Dermis microvascular lymphatic vessel endothelial cell (primary cell): ENCODE data around the gene RGS2. TPM values are rescaled to one million over a fixed set of nuclear protein-coding genes. Genes with fewer than 3 reads are reported as not detected.

Experiments used
- DNase-seq, 2 donors: peaks; one replicate each; pipeline versions ENCODE4 v3.0.0 to v3.0.0-alpha.2; 2010; ENCODE audit warnings: low read depth in 2 of 2
- total RNA-seq: library from RNA; depleted of rRNA; stranded (reverse); fragments of >200 nt; gene quantifications from 2 replicates; pipeline ENCODE4 v1.2.1, GENCODE V29; 2014

The RGS2 gene
- total RNA-seq, 1 donor from 2014 or later: 2.3 TPM

DNA sequence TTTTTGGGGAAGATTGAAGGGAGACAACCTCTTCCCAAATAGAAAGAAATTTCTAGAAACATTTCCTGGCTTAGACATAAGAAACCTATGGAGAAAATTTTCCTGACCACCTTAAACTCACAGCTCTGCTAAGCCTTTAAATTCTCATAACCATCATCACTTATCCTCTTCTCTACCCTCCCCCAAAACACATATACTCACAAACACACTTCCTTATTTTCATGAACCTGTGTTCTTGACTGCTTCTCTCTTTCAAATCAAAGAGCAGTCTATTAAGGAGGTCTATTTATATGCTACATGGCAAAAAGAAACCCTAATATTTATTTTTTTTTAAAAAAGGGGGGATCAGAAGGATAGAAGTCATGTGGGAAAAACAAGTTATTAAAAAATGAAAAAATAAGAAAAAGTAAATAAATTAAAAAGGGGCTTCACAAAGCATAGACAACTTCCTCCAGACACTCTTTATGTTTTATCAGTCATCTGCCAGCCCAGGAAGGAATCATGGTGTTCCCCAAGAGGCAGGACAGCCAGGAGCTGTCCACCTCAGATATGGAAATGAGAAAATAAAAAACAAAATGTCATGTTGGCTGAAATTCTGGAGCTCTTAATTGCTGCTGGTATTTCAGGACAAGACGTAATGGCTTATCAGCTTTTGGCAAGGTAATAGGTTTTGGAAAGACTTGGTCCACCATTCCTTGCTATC, 12.8 kb upstream of the RGS2 start:
- DNase-seq: no peak

DNA sequence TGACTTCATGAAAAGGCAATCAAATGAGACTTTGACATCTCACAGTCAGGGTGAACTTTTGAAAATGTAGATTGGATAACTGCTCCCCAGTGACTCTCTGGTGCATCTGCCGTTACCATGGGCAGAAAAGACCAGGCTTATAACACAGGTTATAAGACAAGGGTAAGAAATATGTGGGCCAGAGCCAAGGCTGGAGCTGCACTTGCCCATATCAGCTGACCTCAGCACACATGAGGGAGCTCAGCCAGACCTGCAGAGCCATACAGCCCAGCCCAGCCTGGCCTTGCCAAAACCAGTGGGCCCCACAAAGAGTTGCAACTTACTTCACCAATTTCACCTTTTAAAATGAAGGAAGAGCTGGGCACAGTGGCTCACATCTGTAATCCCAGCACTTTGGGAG, 11.7 kb upstream of the RGS2 start:
- no peak for DNase-seq

DNA sequence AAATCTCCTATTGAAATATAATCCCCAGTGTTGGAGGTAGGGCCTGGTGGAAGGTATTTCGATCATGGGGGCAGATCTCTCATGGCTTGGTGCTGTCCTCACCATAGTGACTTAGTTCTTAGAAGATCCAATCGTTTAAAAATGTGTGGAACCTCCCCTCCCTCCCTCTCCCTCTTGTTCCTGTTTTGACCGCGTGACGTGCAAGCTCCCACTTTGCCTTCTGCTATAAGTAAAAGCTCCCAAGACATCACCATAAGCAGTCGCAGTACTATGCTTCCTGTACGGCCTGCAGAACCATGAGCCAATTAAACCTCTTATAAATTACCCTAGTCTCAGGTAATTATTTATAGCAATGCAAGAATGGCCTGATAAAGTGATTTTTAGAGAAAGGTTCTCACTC, 10.9 kb upstream of the RGS2 start:
- DNase-seq: no peak

DNA sequence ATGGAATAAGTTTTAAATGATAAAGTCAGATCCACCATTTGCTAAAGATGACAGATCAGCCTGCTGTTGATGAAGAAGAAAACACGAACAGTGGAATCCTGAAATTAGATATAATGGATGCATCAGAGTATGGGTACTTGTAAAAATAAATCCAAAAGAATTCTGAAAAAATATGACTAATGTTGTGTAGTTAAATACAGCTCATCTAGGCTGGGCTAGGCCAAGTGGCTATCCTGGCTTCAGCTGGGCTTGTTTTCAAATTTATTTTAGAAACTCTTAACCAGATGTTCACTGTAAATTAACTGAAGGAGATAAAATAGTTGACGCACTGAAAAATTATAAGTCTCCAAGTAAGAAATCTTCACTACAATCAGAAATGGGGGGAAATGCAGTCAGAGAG, 7.4 kb upstream of the RGS2 start:
- no peak for DNase-seq

DNA sequence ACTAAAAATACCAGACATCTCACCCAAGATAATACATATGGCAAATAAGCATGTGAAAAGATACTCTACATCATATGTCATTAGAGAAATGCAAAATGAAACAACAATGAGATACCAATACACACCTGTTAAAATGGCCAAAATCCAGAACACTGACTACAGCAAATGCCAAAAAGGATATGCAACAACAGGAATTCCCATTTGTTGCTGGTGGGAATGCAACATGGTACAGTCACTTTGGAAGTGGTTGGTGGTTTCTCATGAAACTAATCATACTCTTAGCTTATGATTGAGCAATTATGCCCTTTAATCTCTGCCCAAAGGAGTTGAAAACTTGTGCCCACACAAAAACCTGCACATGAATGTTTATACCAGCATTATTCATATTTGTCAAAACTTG, 6.4 kb upstream of the RGS2 start:
- DNase-seq: no peak

DNA sequence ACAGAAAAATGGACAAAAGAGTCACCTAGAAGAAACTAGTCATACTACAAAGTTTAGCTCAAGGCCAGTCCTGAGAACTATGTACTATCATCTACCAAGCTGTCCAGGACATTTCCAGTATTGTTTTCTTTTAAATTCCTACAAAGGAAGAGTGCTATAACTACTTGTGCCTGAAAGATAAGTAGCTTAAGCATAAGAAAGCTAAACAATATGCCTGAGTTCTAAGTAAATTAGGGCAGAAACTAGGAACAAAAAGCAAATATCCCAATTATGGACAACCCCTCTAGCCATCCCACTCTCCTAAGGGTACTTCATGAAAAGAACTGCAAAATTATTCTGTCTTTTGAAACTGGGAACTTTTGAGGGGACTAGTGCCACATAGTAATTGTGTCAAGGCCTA, 5.3 kb upstream of the RGS2 start:
- DNase-seq: no peak

DNA sequence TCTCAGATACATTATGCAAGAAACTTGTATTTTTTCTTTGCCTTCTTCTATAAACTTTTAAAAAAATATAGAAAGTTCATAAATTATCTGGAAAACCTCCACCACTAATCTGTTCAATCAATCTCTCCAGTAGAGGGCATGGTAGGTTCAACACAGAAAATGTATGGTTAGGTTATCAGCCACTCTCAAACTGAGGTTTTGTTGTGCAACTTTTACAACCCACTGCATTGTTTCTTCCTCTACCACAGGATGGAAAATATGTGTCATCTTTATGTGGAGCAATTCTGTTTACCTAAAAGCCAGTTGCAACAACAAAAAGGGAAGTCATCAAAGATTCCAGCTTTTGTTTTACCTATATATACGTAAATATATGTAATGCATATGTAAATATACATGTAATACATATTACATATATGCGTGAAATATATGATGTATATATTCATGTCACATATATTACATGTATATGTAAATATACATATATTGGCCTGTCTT, 3.0 kb upstream of the RGS2 start:
- peak; percentile 86 to 94 for DNase-seq

DNA sequence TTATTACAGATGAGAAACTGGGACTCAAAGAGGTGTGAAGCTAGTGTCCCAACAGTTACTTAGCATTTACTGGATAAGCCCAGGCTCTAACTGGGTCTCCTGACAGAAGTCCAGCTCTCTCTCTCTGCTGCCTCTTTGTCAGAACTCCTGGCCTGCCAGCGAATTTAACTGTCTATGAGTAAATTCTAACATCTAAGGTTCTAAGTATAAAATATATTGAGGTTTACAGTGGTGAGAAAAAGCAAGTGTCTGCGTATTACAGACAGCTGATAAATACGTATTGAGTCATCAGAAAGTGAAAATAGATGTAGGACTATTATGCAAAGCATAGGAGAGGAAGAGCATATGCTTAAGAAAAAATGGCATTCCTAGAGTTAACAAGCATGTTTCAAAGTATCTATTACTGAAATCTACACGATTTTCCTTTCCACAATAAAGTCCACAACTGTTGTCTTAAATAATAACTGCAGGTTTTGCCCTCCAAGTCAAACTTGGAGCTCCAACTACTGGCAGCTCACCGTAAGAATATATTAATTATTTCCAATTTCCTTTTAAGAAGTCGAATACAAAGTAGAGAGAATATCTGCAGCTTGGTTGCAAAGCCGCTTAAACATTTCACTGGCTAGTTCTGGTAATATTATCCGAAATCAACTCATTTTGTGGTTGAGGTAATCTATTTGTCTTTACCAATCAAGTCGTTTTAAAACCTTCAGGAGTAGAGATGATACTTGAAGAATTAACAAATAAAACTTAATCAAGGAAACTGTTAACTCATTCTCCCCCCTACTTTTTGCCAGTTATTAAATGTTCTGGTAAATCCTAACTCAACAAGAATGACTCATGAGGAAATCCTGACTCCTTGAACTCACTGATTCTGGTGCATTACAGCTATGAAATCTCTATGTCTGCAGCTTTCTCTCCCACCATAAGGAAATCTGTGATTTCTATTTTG, 1.4 kb upstream of the RGS2 start:
- DNase-seq: peak in 1 of 2 donors; percentile 88

DNA sequence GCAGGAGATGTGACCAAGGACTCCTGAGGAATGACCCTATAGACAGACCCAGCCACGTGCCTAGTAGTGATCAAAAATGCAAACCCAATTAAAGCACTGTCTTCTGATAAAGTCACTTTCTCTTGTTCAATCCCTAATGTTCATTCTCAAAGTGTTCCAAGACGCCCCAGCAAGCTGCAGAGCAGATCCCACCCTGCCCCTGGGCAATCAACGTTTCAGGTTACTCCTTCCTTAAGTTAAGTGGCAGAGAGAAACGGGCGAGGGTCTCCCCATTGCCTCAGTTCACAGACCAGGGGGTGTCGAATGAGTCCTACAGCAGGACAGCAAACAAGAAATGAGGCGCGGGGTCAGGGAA, 699 bp upstream of the RGS2 start:
- DNase-seq: no peak

DNA sequence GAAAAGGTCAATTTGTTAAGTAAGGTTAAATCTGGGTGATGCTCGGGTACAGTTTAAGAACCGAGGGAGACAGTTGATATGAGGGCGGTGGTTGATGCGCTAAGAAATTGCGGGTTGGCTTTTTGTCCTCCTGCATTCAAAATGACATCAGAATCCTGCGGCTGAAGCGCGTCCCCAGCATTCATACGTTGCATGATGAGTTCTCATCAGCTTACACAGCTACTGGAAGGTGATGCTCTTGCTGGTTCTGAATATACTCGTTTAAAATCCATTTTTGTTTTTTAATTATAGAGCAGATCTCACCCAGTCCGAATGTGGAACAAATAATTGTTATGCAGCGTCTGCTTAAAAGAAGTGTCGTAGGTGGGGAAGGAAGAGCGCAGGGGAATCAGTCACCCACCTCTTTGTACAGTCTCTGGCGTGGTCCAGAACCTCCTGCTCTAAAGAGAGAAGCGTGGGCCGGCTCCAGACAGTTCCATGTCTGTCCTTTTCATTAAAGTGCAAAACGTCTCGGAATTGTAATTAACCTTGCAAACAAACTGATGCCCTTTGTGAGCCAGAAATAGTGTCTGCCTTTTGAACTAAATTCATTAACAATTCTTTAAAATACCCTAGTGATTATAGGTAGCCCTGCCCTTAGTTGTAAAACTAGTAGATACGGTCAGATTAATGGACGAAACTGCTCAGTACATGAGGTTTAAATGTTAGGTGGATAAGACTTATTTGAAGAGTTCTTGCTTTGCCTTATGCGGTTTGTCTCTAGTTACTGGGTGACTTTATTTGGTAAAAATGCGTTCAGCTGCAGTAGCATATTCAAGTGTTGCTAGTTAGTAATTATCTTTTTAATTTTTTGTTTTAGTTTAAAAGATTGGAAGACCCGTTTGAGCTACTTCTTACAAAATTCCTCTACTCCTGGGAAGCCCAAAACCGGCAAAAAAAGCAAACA, 741 bp downstream of the RGS2 start:
- peak; percentile 35 to 65 for DNase-seq

DNA sequence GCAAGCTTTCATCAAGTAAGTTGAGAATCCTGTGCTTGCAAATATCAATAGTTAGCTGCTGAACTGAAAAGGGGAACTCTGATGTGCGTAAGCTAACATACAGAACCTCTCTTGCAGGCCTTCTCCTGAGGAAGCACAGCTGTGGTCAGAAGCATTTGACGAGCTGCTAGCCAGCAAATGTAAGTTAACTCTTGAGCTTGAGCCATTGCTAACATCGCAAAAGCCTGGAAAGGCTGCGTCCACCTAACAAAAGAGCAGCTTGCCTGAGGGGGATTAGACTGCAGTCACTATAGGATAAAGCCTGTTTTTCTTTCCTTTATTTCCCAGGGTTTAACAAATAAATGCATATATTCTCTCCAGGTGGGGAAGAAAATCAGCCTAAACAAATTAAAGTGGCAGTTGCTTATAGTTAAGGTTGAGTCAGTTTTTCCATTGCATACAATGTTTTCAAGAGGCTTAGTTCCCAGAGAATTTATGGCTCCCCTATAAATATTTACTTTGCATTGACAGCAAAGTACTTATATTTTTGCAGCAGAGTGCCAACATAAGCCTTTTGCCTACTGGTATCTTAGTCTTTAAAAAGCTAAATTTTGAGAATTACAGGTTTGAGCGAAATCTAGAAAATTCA, 1.5 kb downstream of the RGS2 start:
- DNase-seq: peak in 1 of 2 donors; percentile 17

DNA sequence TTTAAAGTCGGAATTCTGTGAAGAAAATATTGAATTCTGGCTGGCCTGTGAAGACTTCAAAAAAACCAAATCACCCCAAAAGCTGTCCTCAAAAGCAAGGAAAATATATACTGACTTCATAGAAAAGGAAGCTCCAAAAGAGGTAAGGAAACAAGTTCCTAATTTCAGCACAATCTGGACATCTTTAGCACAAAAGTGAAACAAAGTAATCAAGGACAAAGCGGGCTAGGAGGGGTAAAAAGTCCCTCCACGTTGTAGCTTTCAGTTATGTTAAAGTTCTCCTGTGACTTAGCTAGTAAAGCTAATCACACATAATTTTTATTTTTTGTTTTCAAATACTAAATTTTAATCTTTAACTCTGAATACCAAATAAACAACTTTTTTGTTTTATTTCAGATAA, 2.2 kb downstream of the RGS2 start:
- DNase-seq: no peak

DNA sequence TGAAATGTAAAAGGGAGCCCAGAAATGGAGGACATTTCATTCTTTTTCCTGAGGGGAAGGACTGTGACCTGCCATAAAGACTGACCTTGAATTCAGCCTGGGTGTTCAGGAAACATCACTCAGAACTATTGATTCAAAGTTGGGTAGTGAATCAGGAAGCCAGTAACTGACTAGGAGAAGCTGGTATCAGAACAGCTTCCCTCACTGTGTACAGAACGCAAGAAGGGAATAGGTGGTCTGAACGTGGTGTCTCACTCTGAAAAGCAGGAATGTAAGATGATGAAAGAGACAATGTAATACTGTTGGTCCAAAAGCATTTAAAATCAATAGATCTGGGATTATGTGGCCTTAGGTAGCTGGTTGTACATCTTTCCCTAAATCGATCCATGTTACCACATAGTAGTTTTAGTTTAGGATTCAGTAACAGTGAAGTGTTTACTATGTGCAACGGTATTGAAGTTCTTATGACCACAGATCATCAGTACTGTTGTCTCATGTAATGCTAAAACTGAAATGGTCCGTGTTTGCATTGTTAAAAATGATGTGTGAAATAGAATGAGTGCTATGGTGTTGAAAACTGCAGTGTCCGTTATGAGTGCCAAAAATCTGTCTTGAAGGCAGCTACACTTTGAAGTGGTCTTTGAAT, 2.9 kb downstream of the RGS2 start:
- DNase-seq: peak in 1 of 2 donors; percentile 17

DNA sequence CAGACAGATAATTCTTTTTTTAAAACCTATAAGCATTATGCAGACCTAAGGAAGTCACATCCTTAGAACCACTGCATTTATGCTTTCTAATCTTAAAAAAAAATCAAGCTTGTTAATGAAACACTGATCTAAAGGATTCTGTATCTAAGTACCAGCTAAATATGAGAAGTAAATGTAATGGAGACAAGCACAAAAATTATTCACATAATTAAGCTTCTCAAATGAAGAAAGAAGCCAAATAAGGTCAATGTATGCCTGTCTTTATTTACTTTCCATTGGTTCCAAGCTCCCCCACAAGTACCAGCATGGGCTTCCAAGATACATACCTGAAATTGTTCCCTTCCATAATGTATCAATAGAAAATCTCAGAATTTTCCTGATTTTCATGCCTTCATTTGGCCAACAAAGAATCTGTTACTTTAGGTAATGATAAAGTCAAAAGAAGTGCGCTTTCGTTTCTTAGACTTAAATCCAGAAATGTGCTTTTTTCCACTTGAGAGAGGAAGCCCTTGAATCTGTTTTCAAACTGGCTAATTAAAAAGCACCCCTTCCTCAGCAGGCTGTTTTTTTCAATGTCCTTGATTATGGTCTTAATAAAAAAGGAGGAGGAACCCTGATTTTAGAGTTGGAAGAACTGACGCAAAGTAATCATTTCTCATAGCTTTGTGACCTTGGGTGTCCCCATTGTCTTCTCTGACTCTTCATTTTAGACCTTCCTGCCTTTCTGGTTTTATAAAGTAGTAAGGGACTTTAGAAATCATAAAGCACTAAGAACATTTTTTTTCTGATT, 3.8 kb downstream of the RGS2 start:
- DNase-seq: no peak

DNA sequence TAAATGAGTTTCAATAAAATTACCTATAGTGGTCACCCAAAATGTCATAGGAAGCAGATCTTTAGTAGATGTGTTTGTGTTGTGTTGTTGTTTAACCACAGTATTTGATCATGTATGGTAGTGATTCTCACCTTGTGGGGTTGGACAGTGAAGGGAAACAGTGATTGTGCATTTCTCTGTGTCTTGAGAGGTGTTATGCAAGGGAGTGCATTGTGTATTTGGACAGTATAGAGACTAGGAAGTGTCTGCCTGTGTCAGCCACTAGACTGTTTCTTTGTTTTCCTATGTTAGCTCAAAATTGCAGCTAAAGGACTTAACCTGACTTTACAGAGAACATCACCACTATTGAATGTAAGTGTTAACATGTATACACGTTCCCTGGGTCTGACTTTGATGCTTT, 6.0 kb downstream of the RGS2 start:
- DNase-seq: no peak

DNA sequence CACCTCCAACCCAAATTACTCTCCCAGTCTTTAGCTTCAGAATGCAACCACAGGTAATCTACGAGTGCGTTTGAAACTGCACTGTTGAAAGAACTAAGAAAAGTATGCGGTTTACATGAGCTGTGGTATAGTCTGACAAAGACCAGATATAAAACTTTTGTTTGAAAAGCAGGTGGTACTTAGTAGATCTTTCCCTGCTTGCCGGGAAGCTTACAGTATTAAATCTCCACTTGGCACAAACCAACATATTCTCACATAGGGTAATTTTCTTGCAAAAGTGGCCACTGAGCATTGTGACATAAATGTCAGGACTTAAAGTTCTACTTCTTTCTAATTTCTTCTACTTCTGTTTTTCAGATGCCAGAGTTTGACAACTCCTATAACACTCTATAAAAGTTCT, 8.4 kb downstream of the RGS2 start:
- DNase-seq: no peak

DNA sequence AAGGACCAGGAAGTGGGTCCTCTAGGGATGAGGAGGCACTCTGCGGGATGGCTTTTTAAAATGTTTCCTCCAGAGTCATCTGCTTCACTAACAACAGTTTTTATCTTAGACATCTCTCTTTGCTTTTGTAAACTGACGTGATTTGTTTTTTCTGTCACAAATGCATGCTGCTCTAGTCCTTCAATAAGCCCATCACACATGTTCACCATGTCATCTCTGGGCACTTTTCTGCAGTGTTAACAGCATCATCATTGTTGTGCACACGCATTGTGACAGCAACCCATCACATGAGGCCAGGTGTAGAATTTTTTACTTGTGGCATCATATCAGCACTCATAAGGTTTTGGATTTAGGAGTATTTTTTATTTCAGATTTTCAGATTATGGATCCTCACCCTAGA, 12.5 kb downstream of the RGS2 start:
- no peak for DNase-seq

DNA sequence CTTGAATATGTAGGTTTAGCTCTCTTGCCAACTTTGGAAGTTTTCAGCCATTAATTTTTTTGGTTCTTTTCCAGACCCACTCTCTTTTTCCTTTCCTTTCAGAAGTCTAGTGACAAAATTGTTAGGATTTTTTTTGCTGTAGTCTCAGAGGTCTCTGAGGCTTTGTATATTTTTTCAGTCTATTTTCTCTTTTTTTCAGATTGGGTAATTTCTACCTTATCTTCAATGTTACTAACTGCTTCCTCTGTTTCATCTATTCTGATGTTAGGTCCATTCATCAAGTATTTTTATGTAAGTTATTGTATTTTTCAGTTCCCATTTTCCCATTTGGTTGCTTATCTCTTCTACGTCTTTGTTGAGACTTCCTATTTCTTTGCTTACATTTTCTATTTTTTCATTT, 15.7 kb downstream of the RGS2 start:
- no peak for DNase-seq

DNA sequence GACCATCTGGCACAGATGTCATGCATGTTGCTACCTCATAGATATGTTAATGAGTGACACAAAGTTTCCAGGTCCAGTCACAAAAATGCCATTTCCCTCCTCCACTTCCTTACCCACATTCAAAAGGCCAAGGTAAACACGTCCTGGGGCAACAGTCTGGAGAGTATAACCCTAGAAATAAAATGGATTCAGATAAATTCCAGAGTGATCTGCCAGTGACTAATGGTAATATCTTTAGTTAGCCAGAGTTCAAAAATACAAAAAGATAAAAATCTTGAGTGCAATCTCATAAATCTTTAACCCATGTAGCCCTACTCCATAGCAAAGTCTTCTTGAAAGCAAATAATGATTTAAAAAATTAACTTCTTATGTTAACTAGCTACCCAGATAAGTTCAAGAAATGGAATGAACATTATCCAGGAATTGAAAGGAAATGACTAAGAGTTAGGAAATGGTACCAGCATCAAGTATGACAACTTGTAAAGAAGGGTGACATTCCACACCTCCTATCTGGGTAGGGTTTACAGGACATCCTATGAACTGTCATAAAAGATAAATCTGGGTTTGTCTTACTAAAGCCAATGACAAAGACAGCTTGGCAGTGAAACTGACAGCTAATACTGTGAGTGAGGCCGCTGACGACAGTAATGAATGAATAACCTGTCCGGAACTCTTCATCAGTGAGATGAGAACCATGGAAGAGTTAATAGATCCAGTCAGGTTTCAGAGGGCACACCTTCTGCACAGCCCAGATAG, 18.1 kb downstream of the RGS2 start:
- peak; percentile 80 to 88 for DNase-seq
